NCI-H2227 treated with DMSO at 0.1 percent for 48 hours (cell line): Measurements from ENCODE around the gene MXD4.

Experiments used
- DNase-seq: peaks from one replicate; lab custom pipeline; 2025; lab: John Stamatoyannopoulos, UW

MXD4 gene, protein sequence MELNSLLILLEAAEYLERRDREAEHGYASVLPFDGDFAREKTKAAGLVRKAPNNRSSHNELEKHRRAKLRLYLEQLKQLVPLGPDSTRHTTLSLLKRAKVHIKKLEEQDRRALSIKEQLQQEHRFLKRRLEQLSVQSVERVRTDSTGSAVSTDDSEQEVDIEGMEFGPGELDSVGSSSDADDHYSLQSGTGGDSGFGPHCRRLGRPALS

DNA sequence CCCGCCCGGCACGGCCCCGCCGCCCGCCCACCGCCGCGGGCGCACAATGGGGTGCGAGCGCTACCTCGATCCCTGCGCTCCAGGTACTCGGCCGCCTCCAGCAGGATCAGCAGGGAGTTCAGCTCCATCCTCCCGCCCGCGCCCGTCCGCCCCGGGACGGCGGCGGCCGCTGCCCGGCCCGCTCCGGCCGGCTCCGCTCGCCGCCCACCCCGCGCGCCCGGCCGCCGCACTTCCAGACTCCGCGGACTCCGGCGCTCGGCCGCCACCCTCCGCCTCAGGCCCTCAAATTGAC is at the start of gene MXD4:
Gene MXD4 (minus strand): TSS at position 257 of the 292 bp plus-strand sequence. CDS start 129 bp downstream, at position 128.
- no peak for DNase-seq

DNA sequence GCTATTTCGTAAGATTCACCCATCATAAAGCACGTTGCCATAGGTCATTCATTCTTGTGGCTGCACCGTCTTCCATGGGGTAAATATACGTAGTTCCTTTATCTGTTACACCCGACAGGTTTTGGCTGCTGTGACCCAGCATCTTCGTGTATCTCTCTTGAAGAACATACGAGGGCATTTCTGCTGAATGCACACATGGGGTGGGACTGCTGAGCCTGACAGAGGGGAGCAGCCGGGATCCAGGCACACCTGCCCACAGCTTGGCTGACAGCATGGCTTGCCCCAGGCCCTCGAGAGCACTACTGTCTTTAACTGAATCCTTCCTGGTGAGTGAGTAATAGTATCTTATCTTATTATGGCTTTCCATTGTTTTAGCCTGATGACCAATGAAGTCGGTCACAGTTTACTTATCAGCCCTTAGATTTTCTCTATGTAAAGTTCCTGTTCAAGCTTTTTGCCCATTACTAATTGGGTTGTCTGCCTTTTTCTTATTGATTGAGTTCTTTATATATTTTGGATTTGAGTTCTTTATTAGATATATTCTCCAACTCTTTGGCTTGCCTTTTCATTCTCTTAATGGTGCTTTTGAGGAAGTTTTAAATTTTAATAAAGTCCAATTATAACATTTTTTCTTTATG is 45.0 kb upstream of the MXD4 start:
- DNase-seq: no peak

DNA sequence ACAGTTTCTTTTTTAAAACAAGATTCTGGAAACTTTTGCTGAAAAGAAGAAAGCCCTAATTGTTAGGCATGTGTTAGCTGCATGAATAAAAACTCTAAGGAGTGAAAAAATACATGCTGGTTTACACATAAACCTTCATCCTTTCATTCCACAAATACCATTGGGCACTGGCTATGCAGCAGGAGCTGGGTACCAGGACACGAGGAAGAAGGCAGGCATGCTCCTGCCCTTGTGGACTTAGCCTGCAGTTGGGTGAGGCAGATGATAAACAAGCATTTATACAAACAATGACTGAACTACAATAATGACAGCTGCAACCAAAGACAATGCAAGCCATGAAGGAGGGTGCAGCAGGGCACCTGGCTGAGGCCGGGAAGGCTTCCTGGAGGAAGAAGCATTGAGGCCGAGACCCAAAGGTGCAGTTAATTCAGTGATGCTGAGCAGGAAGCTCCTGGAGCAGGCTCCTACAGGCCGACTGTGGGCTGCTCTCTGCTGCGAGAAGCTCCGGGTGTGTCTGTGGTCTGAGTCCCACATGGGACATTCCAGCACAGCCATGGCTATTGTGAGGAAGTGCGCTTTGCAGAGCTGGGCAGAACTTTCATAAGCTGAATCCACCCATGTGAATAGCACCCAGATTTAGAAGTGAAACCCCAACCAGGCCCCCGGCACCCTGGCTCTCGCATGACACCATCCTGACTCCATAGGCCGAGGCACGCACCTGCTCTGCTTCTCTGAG is 44.0 kb upstream of the MXD4 start:
- DNase-seq: no peak

- DNase-seq: no peak
Measured at GRCh38 chr4:2304877-2305561, 43.1 kb upstream of the MXD4 start.

DNA sequence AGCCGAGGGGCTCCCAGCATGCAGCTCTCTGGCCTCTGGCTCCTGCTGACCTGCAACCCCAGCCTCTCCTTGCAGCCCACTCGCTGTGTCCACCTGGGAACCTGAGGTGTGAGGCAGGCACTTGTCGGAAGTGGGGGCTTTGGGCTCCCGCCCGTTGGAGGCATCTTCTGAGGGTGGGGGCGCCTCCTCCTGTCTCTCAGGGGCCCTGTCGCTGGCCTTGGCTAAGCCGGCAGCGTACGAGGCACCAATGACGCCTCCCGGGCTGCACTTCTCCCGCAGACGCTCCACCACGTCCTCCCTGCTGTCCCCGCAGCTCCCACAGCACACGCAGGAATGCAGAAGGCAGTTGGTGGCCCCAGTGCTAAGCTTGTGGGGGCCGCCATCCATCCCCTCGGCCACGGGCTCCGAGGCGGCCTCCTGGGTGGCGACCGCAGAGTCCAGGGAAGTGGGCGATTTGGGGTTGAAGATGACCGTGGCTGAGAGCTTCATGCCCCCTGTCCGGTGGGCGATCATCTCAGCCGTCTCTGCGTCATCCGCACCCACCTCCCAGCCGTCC is 42.5 kb upstream of the MXD4 start:
- no peak for DNase-seq

- DNase-seq: no peak
Measured at GRCh38 chr4:2303686-2304320, 41.9 kb upstream of the MXD4 start.

- no peak for DNase-seq
Measured at GRCh38 chr4:2303121-2303685, 41.3 kb upstream of the MXD4 start.

DNA sequence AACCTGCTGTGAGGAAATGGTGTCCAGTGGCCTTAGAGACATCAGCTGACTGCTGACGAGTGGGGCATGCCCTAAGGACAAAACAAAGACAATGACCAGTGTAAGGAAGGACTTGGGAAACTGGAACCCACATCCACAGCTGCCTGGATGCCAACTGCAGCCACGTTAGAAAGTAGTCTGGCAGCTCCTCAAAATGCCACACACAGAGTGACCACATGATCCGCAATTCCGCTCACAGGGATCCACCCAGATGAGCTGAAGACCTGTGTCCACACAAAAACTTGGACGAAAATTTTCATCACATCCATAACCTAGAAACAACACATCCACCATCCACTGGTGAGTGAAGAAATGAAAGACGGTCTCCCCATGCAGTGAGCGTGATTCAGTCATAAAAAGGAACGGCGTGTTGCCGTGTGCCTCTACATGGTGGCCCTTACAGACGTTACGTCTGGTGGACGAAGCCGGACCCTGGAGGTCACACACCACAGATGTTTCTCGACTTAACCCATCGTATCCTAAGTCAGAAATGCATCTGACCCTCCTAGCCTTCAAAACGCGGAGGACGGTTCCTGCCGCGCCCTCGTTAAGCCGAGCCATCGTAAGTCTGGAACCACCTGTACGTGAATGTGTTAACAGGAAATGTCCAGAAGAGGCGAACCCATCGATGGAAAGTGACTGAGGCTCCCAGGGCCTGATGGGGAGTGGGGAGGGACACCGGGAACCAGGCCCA is 40.6 kb upstream of the MXD4 start:
- no peak for DNase-seq

DNA sequence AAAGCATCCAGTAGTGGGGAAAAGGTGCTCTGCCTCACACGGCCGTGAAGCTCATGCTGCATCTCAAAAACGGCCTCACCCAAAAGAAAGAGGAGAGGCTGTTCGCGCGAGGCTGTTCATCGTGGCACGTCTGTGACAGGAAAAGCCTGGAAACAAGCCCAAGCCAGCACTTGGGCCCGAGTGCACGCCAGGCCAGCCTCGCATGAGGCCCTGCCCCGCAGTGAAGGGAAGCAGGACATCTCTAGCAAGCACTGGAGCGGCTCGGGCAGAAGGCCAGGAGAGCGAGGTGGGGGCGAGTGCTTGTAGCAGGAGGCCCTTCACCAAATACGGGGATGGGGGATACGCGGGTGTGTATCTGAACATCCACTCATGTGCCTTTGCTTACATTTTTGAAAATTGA is 39.9 kb upstream of the MXD4 start:
- no peak for DNase-seq

- DNase-seq: no peak
Measured at GRCh38 chr4:2301225-2301642, 39.3 kb upstream of the MXD4 start.

- DNase-seq: no peak
Measured at GRCh38 chr4:2300431-2301224, 38.7 kb upstream of the MXD4 start.

DNA sequence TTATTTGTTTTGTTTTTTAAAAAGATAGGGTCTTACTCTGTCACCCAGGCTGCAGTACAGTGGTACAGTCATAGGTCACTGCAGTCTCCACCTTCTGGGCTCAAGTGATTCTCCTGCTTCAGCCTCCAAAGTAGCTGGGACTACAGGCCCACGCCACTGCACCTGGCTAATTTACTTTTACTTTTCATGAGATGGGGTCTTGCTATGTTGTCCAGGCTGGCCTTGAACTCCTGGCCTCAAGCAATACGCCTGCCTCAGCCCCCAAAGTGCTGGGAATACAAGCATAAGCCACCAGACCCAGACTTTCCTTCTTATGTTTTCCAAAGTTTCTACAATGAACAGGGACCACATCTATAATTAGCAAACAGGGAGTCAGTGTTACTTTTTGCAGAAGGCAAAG is 37.9 kb upstream of the MXD4 start:
- DNase-seq: no peak

DNA sequence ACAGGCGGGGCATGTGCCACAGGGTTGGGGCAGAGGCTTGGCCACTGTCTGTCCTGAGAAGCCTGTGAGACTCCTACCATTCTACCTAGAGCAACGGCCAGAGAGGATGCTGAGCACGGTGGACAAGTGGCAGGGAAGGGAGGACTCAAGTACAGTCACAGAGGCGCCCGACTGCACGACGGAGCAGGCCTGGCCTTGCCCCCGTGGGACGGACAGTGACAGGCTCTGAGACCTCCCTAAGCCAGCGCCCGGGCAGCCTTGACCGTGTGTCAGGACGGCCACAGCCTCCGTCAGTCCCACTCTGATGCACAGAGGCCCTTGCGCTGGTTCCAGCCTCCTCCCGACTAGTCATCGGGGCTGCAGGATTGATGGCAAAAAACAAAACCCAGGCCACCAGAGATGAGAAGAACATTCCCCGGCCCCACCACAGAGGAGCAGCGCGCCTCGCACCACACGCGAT is 36.7 kb upstream of the MXD4 start:
- DNase-seq: no peak

GRCh38 chr4:2297606-2298531 is 36.0 kb upstream of the MXD4 start:
- DNase-seq: no peak

- no peak for DNase-seq
Measured at GRCh38 chr4:2296631-2297601, 35.0 kb upstream of the MXD4 start.

DNA sequence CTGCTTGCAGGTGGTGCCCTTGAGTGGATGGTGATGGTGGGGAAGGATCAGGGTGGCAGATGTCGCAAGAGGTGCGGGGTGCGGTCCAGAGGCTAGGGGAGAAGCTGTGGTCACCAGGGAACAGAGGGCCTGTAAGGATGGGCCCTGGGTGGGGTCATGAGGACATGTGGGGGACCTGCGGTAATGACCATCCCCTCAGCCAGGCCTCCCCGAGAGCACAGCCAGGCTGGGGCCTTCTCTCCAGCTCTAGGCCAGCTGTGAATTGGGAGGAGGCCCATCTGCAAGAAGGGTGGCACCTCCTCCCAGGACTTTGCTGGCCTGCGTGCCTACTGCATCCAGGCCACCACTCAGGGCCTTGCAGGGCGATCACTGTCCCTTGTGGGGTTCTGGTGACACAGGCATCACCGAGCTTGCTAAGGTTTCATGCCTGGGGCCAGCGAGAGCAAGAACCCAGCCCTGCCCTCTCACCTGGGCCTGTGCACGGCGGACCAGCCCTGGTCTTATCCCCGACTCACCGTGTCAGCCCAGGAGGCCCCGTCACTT is 34.1 kb upstream of the MXD4 start:
- DNase-seq: no peak

GRCh38 chr4:2295500-2295899 is 33.6 kb upstream of the MXD4 start:
- DNase-seq: no peak
